Measurements from ENCODE around the gene RPUSD1. TPM values are rescaled to one million over a fixed set of nuclear protein-coding genes. Genes with fewer than 3 reads are reported as not detected.

The RPUSD1 gene
- polyA plus RNA-seq, 1 of the 3 experiments (the other 2 are of a cell fraction): 27.7 TPM

DNA sequence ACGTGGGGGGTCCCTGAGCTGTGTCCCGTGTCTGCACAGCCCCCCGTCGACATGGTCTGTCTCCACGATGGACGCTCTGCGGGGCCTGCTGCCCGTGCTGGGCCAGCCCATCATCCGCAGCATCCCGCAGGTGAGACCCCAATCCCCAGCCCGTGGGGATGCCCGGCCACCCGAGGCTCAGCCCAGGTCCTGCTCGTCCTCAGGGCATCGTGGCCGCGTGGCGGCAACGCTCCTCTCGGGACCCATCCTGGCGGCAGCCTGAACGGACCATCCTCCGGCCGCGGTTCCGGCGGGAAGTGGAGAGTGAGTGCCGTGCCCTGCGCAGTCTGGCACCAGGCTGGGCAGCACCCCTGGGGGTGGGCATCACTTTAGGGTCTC lies 22.7 kb downstream of the RPUSD1 start:
- TF ChIP-seq RAD21 (IDR thresholded peaks at IDR 0.05; ENCODE audit: low read length): no peak
- TF ChIP-seq, protein P1, sequence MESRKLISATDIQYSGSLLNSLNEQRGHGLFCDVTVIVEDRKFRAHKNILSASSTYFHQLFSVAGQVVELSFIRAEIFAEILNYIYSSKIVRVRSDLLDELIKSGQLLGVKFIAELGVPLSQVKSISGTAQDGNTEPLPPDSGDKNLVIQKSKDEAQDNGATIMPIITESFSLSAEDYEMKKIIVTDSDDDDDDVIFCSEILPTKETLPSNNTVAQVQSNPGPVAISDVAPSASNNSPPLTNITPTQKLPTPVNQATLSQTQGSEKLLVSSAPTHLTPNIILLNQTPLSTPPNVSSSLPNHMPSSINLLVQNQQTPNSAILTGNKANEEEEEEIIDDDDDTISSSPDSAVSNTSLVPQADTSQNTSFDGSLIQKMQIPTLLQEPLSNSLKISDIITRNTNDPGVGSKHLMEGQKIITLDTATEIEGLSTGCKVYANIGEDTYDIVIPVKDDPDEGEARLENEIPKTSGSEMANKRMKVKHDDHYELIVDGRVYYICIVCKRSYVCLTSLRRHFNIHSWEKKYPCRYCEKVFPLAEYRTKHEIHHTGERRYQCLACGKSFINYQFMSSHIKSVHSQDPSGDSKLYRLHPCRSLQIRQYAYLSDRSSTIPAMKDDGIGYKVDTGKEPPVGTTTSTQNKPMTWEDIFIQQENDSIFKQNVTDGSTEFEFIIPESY (IDR thresholded peaks at IDR 0.05; ENCODE audit: borderline replicate concordance, low read depth): no peak
- TF ChIP-seq TAF1 (IDR thresholded peaks at IDR 0.05; ENCODE audit: borderline replicate concordance, low read depth, low read length): no peak
- no peak for TF ChIP-seq SMC3 (IDR thresholded peaks at IDR 0.05; ENCODE audit: low read depth, low read length)
- no peak for TF ChIP-seq ELF1 (IDR thresholded peaks at IDR 0.05)
- TF ChIP-seq, protein P2, sequence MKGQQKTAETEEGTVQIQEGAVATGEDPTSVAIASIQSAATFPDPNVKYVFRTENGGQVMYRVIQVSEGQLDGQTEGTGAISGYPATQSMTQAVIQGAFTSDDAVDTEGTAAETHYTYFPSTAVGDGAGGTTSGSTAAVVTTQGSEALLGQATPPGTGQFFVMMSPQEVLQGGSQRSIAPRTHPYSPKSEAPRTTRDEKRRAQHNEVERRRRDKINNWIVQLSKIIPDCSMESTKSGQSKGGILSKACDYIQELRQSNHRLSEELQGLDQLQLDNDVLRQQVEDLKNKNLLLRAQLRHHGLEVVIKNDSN (IDR thresholded peaks at IDR 0.05; ENCODE audit: borderline replicate concordance, low read depth): no peak
- TF ChIP-seq RFX5 (IDR thresholded peaks at IDR 0.05; ENCODE audit: low read length): no peak
- TF ChIP-seq, protein P3, sequence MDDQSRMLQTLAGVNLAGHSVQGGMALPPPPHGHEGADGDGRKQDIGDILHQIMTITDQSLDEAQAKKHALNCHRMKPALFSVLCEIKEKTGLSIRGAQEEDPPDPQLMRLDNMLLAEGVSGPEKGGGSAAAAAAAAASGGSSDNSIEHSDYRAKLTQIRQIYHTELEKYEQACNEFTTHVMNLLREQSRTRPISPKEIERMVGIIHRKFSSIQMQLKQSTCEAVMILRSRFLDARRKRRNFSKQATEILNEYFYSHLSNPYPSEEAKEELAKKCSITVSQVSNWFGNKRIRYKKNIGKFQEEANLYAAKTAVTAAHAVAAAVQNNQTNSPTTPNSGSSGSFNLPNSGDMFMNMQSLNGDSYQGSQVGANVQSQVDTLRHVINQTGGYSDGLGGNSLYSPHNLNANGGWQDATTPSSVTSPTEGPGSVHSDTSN (IDR thresholded peaks at IDR 0.05): no peak
- TF ChIP-seq JUND (IDR thresholded peaks at IDR 0.05): no peak
- TF ChIP-seq, protein P4, sequence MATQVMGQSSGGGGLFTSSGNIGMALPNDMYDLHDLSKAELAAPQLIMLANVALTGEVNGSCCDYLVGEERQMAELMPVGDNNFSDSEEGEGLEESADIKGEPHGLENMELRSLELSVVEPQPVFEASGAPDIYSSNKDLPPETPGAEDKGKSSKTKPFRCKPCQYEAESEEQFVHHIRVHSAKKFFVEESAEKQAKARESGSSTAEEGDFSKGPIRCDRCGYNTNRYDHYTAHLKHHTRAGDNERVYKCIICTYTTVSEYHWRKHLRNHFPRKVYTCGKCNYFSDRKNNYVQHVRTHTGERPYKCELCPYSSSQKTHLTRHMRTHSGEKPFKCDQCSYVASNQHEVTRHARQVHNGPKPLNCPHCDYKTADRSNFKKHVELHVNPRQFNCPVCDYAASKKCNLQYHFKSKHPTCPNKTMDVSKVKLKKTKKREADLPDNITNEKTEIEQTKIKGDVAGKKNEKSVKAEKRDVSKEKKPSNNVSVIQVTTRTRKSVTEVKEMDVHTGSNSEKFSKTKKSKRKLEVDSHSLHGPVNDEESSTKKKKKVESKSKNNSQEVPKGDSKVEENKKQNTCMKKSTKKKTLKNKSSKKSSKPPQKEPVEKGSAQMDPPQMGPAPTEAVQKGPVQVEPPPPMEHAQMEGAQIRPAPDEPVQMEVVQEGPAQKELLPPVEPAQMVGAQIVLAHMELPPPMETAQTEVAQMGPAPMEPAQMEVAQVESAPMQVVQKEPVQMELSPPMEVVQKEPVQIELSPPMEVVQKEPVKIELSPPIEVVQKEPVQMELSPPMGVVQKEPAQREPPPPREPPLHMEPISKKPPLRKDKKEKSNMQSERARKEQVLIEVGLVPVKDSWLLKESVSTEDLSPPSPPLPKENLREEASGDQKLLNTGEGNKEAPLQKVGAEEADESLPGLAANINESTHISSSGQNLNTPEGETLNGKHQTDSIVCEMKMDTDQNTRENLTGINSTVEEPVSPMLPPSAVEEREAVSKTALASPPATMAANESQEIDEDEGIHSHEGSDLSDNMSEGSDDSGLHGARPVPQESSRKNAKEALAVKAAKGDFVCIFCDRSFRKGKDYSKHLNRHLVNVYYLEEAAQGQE (IDR thresholded peaks at IDR 0.05; ENCODE audit: low read depth, low read length): no peak
- no peak for TF ChIP-seq FOXJ3 (CRISPR knock-in tag; IDR thresholded peaks at IDR 0.05)
- TF ChIP-seq TEAD4 (IDR thresholded peaks at IDR 0.05; ENCODE audit: borderline replicate concordance, insufficient read depth): no peak
- no peak for TF ChIP-seq TCF12 (IDR thresholded peaks at IDR 0.05)

More for the DNA sequence above, 22.7 kb downstream of the RPUSD1 start:
- Histone ChIP-seq H3K4me1 (ENCODE audit: control insufficient read depth in 1 of 2, insufficient read depth in 2 of 2, low read depth in 1 of 2, low read length in 1 of 2) (no peaks in the 10 kb centered on the region), H3K79me2 (ENCODE audit: insufficient read depth) (no peaks in the 10 kb centered on the region), H3K9ac (no peak overlapping the region), H3K4me3 (ENCODE audit: low read depth in 2 of 2, low read length in 1 of 2) (no peak overlapping the region), H3K9me2 (no peaks in the 10 kb centered on the region), H2AFZ (ENCODE audit: low read depth) (no peak overlapping the region), H3F3A (replicated peaks; ENCODE audit: insufficient read depth) (no peaks in the 10 kb centered on the region), H3K27me3 (ENCODE audit: insufficient read depth) (no peaks in the 10 kb centered on the region), H3K9me3 (no peaks in the 10 kb centered on the region), H3K36me3 (replicated peaks in 1 of 2; ENCODE audit: control insufficient read depth in 1 of 2, insufficient read depth in 2 of 2, low read length in 1 of 2) (no peaks in the 10 kb centered on the region), H4K20me1 (ENCODE audit: insufficient read depth) (no peaks in the 10 kb centered on the region), H3K4me2 (no peak overlapping the region), H3K27ac (ENCODE audit: low read depth in 2 of 2, low read length in 1 of 2) (no peak overlapping the region)
- no CpG with 5 or more reads among the region's 29 CpGs for WGBS (ENCODE audit: low lambda C conversion rate)
- POLR2A ChIA-PET: no interaction called here
- CTCF ChIA-PET: no interaction called here
- DNase-seq: no peak
